GM18498 (cell line): ENCODE measurements around the gene PLD5.
A peak's percentile ranks its signal among the peaks of the same experiment; 100 is the strongest.
"Not testable (repeated sequence)": the region's sequence is repeated elsewhere in the genome, so short reads cannot be mapped to it uniquely, and the experiment has no call there.

ENCODE experiments used
- ATAC-seq: cut with Tn5 transposase; IDR thresholded peaks from one replicate; pipeline ENCODE4 v1.9.1; 2021; ENCODE audit warnings: mild to moderate bottlenecking, moderate library complexity; ENCODE audit not compliant: unreplicated experiment

The PLD5 gene

GRCh38 chr1:242214455-242214854 lies 310.0 kb downstream of the PLD5 start:
- not testable (repeated sequence) for ATAC-seq

GRCh38 chr1:242212961-242213360 lies 311.5 kb downstream of the PLD5 start:
- ATAC-seq: not testable (repeated sequence)

- no peak for ATAC-seq
Observed at GRCh38 chr1:242212401-242212800, 312.1 kb downstream of the PLD5 start.

GRCh38 chr1:242211254-242212022 lies 313.1 kb downstream of the PLD5 start:
- ATAC-seq: no peak

- not testable (repeated sequence) for ATAC-seq
Observed at GRCh38 chr1:242210316-242210715, 314.2 kb downstream of the PLD5 start.

GRCh38 chr1:242209063-242209462 lies 315.4 kb downstream of the PLD5 start:
- ATAC-seq: no peak

- ATAC-seq: no peak
Observed at GRCh38 chr1:242208021-242208420, 316.5 kb downstream of the PLD5 start.

- ATAC-seq: no peak
Observed at GRCh38 chr1:242206994-242207393, 317.5 kb downstream of the PLD5 start.

GRCh38 chr1:242205622-242206489 lies 318.6 kb downstream of the PLD5 start:
- ATAC-seq: no peak

- ATAC-seq: no peak
Observed at GRCh38 chr1:242203262-242203661, 321.2 kb downstream of the PLD5 start.

- no peak for ATAC-seq
Observed at GRCh38 chr1:242201090-242201489, 323.4 kb downstream of the PLD5 start.

- no peak for ATAC-seq
Observed at GRCh38 chr1:242199776-242200458, 324.6 kb downstream of the PLD5 start.

GRCh38 chr1:242197907-242198820 lies 326.3 kb downstream of the PLD5 start:
- no peak for ATAC-seq

- ATAC-seq: no peak
Observed at GRCh38 chr1:242196914-242197313, 327.6 kb downstream of the PLD5 start.

- no peak for ATAC-seq
Observed at GRCh38 chr1:242196101-242196500, 328.4 kb downstream of the PLD5 start.

GRCh38 chr1:242189591-242189990 lies 334.9 kb downstream of the PLD5 start:
- ATAC-seq: no peak

- peak; percentile 78 for ATAC-seq
Observed at GRCh38 chr1:242187816-242188215, 336.7 kb downstream of the PLD5 start.

GRCh38 chr1:242187171-242187570 lies 337.3 kb downstream of the PLD5 start:
- no peak for ATAC-seq

GRCh38 chr1:242185731-242186130 lies 338.8 kb downstream of the PLD5 start:
- ATAC-seq: peak; percentile 31

GRCh38 chr1:242184955-242185354 lies 339.5 kb downstream of the PLD5 start:
- ATAC-seq: no peak
